HG03439 (cell line): ENCODE results near the gene DNAH14.
A peak's percentile ranks its signal among the peaks of the same experiment; 100 is the strongest.
"Not testable (repeated sequence)": the region's sequence is repeated elsewhere in the genome, so short reads cannot be mapped to it uniquely, and the experiment has no call there.

ENCODE experiments used
- ATAC-seq: cut with Tn5 transposase; IDR thresholded peaks from one replicate; pipeline ENCODE4 v1.9.1; 2021; ENCODE audit warnings: mild to moderate bottlenecking, moderate library complexity; ENCODE audit not compliant: unreplicated experiment

The DNAH14 gene

DNA sequence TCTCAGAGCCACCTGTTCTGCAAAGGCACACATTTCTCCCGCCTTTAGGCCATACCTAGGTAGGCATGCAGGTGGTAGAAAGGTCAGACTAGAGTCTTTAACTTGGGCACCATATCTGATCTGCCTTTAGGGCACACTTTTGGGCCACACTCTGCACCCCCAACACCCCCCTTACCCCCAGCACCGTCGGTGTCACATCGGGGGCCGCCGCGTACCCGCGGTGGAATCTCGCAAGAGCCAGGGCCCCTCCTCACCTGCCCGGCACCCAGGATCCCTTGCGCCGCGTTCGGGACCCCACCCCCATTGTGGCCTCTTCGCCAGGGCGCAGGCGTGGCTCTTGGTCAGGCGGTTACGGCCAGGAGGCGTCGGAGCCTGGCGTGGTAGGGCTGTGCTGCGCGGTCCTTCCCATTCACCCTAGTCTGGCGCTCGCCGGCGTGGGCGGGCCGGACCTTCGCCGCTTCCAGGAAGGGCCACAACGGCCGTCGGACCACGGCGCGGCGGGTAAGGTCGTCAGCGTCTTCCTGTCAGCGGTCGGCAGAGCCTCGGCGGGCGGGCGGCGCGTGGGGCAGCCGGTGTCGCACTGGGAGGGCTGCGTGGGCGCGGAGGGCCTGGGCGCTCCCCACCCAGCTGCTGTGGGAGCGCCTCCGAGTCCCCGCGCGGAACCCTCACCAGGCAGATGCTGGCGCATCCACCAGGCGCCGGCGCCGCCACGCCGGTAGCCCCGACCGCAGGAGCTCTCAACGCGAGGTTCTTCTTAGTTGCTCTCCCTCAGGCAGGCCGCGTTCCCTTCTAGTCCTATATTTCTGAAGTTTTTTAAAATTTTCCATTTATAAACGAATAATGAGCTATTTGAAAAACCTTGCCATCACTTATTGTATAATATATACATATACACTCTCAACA is at the start of gene DNAH14:
Gene DNAH14 (plus strand): TSS at position 341 of the 903 bp plus-strand sequence. CDS start 23,028 bp downstream, outside the sequence.
- no peak for ATAC-seq

- ATAC-seq = no peak
These were observed 48.7 kb upstream of the DNAH14 start for GRCh38 chr1:224880593-224881307.

DNA sequence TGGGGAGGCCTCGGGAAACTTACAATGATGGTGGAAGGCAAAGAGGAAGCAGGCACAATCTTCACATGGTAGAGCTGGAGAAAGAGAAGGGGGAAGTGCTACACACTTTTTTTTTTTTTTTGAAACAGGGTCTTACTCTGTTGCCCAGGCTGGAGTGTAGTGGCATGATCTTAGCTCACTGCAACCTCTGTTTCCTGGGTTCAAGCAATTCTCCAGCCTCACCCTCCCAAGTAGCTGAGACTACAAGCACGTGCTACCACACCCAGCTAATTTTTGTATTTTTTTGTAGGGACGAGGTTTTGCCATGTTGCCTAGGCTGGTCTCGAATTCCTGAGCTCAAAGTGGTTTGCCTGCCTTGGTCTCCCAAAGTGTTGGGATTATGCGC is 48.2 kb upstream of the DNAH14 start:
- ATAC-seq = not testable (repeated sequence)

GRCh38 chr1:224881762-224882211 is 47.7 kb upstream of the DNAH14 start:
- ATAC-seq = peak; percentile 55

- no peak for ATAC-seq
These were observed 47.2 kb upstream of the DNAH14 start for GRCh38 chr1:224882264-224882663.

- no peak for ATAC-seq
These were observed 46.4 kb upstream of the DNAH14 start for GRCh38 chr1:224883091-224883490.

- ATAC-seq = no peak
These were observed 45.1 kb upstream of the DNAH14 start for GRCh38 chr1:224884361-224884801.

GRCh38 chr1:224885376-224885775 is 44.1 kb upstream of the DNAH14 start:
- ATAC-seq = not testable (repeated sequence)

DNA sequence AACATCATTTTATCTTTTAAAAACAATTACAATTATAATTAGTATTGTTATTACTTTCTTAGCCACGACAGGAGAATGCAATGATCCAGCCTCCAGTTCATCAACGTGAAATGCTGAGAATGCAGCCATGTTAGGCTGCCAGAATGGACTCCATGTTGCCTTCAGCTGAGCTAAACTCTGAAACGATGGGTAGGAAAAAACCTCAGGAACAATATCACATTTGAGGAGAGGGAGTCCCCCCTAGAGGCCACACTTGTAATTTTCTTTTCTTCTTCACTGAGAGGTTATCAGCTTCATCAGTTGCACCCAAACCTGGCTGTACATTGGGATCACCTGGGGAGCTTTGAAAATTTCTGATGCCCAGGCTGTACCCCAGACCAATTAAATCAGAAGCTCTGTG is 34.6 kb upstream of the DNAH14 start:
- no peak for ATAC-seq

DNA sequence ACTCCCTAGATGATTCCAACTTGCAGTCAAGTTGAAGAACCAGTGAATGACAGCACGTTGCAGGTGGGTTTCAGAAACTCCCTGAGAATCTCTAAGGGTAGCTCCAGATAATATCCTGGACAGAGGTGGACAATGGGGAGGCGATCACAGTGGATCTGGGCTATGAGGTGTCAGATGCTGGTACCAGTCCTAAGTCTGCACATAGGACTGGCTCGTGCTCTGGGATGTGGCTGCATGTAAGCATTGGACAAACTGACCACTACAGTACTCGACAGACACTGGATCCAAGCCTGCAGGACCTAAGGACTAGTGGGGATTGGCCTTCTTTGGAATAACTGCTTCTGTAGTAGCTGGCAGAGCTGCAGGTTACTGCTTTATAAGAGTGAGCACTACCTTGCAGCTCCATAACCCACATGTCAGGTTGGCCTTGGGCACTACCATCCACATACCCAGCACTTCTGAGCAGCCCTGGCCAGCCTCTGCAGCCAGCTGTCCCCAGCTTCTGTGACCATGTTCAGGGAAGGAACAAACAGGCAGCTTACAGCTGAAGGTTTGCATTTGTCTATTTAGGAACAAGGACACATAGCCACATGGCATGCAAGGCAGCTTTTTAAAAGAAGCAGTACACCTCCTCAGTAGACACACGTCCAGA is 33.2 kb upstream of the DNAH14 start:
- ATAC-seq = no peak

GRCh38 chr1:224897529-224898327 is 31.7 kb upstream of the DNAH14 start:
- no peak for ATAC-seq

DNA sequence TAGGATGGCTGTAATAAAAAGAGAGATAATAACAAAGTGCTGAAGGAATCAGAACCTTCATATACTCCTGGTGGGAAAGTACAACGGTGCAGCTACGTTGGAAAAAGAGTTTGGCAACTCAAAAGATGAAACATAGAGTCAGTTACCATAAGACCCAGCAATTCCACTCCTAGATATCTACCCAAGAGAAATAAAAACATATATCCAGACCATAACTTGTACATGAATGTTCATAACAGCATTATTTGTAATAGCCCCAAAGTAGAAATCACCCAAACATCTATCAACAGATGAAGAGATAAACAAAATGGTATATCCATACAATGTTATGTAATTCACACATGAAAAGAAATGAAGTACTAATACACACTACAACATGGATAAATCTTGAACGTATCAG is 30.5 kb upstream of the DNAH14 start:
- no peak for ATAC-seq

- ATAC-seq = no peak
These were observed 29.3 kb upstream of the DNAH14 start for GRCh38 chr1:224900062-224900630.

DNA sequence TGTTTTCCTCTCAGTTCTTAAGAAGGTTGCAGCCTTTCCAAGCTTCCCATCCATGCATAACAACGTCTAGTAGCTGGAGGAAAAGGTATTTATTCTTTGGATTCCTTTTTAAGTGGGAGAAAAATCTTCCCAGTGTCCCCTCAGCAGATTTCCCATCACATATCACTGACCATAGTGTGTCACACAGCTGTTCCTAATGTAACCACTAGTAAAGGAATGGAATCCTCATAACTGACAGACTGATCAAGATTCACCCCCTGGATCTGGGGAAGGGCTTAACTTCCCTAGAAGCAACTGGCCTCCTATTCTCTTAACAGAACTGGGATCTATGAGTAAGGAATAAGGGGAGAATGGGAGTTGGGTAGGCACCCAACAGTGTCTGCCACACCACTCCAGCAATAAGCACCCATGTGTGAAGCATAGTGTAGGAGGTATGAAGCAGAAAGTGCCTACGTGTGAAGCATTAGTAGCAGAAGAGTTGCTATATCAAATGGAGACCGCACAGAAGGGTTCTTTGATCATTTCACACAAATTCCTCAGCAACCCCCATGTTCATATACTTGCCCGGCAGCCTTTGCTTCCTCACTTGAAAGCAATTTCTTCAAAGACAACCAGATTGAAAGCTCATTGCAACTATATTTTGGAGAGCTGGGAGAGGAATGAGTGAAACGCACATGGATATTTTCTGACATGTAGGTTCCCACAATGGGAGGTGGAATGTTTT is 28.2 kb upstream of the DNAH14 start:
- no peak for ATAC-seq

GRCh38 chr1:224903955-224904354 is 25.5 kb upstream of the DNAH14 start:
- no peak for ATAC-seq

DNA sequence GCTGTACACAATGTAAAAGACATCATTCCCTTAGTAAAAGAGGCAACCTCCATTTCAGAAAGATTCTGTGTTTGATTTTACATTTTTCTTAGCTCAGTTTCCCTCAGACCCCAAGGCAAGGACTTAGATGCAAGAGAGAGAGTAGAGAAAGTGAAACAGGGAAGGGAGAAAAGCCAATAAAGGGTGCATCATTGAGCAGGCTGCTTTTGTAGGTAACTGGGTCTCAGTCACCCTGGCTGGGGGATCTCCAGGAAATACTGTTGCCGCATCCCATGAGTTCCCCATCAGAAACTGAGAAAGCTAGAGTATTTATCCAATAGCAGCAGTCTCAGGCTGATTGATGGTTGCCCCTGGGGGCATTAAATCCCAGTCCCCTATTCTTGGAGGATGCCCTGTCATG is 23.1 kb upstream of the DNAH14 start:
- ATAC-seq = no peak

- ATAC-seq = no peak
These were observed 18.3 kb upstream of the DNAH14 start for GRCh38 chr1:224911217-224911616.

- no peak for ATAC-seq
These were observed 15.1 kb upstream of the DNAH14 start for GRCh38 chr1:224914292-224914900.

- ATAC-seq = no peak
These were observed 10.0 kb upstream of the DNAH14 start for GRCh38 chr1:224919508-224919907.
